Activated CD8-positive, alpha-beta memory T cell treated with anti-CD3 and anti-CD28 coated beads for 24 hours (primary cell): ENCODE results near the gene CTTNBP2NL.
"Not testable (repeated sequence)": the region's sequence is repeated elsewhere in the genome, so short reads cannot be mapped to it uniquely, and the experiment has no call there.

Experiments
- DNase-seq: peaks from one replicate; pipeline ENCODE4 v3.0.0-alpha.2; 2020

Gene CTTNBP2NL

DNA sequence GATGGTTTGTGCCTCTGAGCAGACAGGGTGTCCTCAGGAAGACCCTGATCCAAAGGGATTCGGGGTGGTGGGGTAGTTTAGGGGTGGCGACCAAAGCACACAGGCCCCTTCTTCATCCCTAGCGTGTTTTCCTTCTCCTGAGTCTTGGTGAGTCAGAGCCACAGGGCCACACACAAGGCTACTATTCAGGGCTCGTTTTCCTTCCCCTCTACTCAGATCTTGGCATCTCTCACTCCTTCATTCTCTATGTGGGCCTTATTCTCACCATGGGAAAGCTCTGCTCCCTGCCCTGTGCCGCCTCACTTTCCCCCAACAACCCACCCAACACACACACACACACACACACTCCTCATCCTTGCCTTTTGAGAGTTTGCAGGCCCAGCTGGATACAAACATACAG is 69.1 kb downstream of the CTTNBP2NL start:
- DNase-seq: no peak

- DNase-seq: peak; percentile 93
Measured at GRCh38 chr1:112466078-112466660, 70.2 kb downstream of the CTTNBP2NL start.

- DNase-seq: not testable (repeated sequence)
Measured at GRCh38 chr1:112470324-112470723, 74.3 kb downstream of the CTTNBP2NL start.

DNA sequence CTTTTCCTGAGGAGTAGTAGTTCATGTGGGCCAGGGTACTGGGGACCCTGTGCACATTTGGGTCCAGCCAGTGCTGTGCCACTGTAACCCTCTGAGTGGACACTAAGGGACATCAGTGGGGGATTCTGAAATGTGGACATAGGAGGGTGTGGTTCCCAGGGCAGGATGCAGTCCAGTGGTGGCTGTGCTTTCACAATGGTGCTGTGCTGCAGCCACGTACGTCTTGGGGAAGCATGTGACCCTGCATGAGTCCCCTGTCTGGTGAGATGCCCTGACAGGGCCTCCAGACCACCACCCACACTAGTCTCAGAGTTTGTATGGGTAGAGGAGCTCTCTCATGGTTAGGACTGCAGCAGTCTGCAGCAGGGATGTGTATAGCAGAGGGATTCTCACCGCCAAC is 75.0 kb downstream of the CTTNBP2NL start:
- DNase-seq: no peak

DNA sequence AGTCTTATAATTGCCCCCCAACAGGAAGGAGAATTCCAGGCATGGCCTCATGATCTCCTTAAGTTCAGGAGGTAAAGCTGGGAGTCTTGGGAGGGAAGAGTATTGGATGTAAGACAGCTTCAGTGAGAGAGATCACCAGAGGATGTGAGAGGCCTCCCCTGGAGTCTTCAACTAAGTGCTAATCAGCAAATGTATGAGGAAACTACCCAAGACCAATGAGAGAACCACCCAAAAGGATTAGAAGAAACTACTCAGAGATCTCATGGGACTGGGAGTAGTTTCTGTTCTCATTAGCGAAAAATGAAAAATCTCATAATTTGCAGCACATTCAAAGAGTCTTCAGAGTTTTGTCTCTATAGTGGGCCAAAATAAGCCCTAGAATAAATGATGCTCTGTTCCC is 76.1 kb downstream of the CTTNBP2NL start:
- DNase-seq: no peak

GRCh38 chr1:112477550-112477949 is 81.5 kb downstream of the CTTNBP2NL start:
- no peak for DNase-seq

DNA sequence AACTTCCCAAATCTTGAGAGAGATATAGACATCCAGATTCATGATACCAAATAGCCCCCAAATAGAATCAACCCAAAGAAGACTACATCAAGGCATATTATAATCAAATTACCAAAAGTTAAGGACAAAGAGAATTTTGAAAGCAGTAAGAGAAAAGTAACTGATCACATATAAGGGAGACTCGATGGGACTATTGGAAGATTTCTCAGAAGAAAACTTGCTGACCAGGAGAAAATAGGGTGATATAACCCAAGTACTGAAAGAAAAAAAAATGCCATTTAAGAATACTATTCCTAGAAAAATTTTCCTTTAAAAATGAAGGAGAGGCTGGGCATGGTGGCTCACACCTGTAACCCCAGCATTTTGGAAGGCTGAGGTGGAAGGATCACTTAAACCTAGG is 82.3 kb downstream of the CTTNBP2NL start:
- DNase-seq: no peak

GRCh38 chr1:112486063-112486462 is 90.0 kb downstream of the CTTNBP2NL start:
- DNase-seq: not testable (repeated sequence)

DNA sequence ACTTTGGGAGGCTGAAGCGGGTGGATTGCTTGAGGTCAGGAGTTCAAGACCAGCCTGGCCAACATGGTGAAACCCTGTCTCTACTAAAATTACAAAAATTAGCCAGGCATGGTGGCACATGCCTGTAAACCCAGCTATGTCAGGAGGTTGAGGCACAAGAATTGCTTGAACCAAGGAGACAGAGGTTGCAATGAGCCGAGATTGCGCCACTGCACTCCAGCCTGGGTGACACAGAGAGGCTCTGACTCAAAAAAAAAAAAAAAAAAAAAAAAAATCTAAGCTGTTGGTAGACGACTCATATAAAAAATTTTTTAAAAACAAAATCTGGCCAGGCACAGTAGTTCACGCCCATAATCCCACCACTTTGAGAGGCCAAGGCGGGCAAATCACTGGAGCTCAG is 91.7 kb downstream of the CTTNBP2NL start:
- DNase-seq: not testable (repeated sequence)

GRCh38 chr1:112488141-112488540 is 92.1 kb downstream of the CTTNBP2NL start:
- DNase-seq: no peak

GRCh38 chr1:112492076-112492475 is 96.1 kb downstream of the CTTNBP2NL start:
- no peak for DNase-seq

- no peak for DNase-seq
Measured at GRCh38 chr1:112493351-112493750, 97.3 kb downstream of the CTTNBP2NL start.

DNA sequence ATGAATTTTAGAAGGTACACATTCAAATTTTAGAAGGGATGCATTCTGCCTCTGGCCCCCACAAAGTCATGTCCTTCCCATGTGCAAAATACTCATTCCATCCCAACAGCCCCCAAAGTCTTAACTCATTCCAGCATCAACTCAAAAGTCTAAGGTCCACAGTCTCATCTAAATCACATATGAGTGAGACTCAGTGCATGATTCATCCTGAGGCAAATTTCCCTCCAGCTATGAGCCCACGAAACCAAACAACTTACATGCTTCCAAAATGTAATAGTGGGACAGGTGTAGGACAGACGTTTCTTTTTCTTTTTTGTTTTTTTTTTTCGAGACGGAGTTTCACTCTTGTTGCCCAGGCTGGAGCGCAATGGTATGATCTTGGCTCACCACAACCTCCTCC is 100.3 kb downstream of the CTTNBP2NL start:
- DNase-seq: no peak

DNA sequence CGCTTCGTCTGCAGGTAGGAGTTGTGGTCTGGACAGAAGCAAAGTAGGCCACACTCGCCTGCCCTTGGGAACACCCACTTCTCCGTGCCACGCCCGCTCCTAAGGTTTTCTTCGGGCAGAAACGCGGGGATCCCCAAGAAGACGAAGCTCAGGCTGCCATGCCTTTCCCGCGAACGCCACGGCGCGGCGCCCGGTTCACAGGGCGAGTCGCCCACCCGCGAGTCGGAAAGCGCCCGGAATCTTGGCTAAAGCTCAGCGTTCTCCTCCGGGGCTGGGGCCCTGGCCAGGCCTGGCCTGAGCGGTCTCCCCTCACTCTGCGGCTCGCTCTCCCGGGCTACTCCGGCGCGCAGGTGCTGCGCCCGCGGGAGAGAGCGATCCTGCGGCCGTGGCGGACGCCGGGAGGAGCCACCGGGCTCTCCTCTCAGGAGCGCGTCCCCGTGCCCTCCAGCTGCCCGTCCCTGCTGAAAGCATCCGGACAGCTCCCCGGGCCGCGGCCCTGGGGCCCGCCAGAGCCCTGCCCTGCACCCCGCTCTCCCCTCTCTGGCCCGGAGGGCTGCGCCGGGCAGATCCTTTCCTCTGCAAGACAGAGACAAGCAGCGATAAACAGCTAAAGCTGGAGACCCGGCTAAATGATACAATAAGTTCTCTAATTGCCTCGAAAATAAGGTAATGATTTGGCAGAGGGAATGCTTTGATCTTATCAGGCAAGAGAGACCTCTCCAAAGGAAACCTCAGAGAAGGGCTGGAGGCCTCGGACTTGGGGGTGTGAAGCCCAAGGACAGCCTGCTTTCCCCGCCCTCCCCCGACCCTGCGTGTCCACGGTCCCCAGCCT is 106.0 kb downstream of the CTTNBP2NL start:
- DNase-seq: peak; percentile 81

DNA sequence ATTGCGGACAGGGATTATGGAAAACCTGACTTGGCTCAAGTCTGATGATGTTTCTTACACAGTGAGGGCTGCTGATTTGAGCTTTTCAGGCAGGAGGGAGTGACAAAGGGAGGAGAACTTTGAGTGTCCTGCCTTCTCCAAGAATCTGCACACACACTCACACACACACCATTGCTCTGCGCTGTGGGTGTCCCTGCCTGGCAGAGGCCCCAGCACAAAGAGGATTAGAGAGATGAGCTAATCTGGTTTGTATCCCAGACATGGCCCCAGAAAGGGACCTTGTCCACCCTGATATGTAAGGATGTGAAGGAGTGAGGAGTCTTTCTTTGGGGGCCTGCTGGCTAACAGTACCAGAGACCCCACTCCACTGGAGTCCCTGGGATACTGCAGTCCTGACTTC is 106.8 kb downstream of the CTTNBP2NL start:
- DNase-seq: no peak

- no peak for DNase-seq
Measured at GRCh38 chr1:112504001-112504660, 108.1 kb downstream of the CTTNBP2NL start.

GRCh38 chr1:112504661-112505399 is 108.8 kb downstream of the CTTNBP2NL start:
- no peak for DNase-seq

- DNase-seq: no peak
Measured at GRCh38 chr1:112505400-112505785, 109.4 kb downstream of the CTTNBP2NL start.

GRCh38 chr1:112505878-112506277 is 109.9 kb downstream of the CTTNBP2NL start:
- no peak for DNase-seq

GRCh38 chr1:112506306-112506705 is 110.3 kb downstream of the CTTNBP2NL start:
- no peak for DNase-seq

- DNase-seq: no peak
Measured at GRCh38 chr1:112506731-112507130, 110.7 kb downstream of the CTTNBP2NL start.

- DNase-seq: no peak
Measured at GRCh38 chr1:112507336-112507735, 111.3 kb downstream of the CTTNBP2NL start.

DNA sequence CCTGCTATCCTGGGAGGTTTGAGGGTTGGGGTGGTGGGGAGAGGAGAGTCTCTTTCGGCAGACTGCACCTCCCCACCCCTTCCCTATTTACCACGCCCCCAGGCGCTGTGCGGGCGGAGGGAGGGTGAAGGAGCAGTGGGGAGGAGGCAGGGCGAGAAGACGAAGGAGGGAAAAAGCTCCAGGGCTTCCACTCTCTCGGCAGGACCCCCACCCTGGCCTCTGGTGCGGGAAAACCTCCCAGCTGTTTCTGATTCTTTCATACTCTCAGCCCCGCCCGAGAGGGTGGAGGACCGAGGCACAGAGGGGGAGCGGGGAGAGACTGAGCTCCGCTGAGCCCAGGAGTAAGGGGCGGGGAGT is 111.9 kb downstream of the CTTNBP2NL start:
- DNase-seq: peak; percentile 64
